Activated T-cell treated with anti-CD3 and anti-CD28 coated beads, Interleukin-2, amount 50 U/mL, for 24 hours (primary cell): ENCODE measurements around the gene CTSA.
A peak's percentile ranks its signal among the peaks of the same experiment; 100 is the strongest.

Source experiments
- DNase-seq: peaks from one replicate; pipeline ENCODE4 v3.0.0-alpha.2; 2020
- H3K27ac Mint-ChIP-seq: 2 replicates; pipeline ENCODE4 v1.8.0; 2020; ENCODE audit warnings: mild to moderate bottlenecking, mixed read lengths
- H3K27me3 Mint-ChIP-seq: 2 replicates; pipeline ENCODE4 v1.8.0; 2020; ENCODE audit warnings: mixed read lengths
- H3K36me3 Mint-ChIP-seq: 2 replicates; pipeline ENCODE4 v1.8.0; 2020; ENCODE audit warnings: low read depth, mixed read lengths
- H3K4me1 Mint-ChIP-seq: 2 replicates; pipeline ENCODE4 v1.8.0; 2020; ENCODE audit warnings: low read depth, mixed read lengths
- H3K4me3 Mint-ChIP-seq: 2 replicates; pipeline ENCODE4 v1.8.0; 2020; ENCODE audit warnings: mild to moderate bottlenecking, moderate library complexity, mixed read lengths
- H3K9me3 Mint-ChIP-seq: 2 replicates; pipeline ENCODE4 v1.8.0; 2020; ENCODE audit warnings: mixed read lengths

Gene CTSA

DNA sequence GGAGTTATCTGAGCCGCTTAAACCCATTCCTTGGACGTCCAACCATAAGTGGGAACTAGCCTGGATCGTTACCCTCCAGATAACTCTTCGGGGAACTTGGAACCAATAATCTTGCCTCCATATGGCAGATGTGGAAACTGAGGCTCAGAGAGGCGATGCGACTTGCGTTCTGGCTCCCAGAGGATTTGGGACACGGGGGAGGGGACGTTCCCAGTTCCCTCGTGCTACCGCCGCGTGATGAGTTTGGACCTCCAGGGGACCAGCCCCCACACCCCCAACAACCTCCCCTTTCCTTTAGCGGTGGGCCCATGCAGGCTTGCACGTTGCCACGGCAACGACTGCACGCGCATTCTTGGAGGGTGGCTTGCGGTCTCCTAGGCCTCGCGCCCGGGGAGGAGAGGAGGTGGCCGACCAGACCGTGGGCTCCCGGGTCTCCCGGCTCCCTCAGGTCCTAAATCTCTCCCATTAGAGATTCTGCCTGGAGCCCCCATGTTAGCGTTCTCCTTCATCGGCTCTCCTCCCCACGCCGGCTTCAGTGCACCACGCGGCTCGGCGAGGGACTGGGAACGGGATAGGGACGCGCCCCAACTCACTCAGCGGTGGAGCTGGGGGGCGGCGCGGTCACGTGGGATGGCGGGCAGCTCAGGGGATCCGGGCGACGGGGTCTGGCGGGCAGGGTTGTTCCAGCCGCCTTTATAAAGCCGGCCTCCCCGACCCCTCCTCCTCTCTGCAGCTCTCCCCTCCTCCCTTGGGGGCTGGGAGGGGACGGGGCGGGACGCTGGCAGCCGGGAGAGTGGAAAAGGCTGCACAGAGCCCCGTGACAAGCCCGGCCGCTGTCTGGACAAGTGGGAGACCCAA is 20.6 kb downstream of the CTSA start, which contains the start of gene PLTP:
Gene PLTP, minus strand, starts transcription at position 670 of the 858 bp plus-strand sequence. CDS start 703 bp downstream, outside the sequence.
- Mint-ChIP-seq H3K27me3 (peaks cover 33% of the 10 kb centered on the region), H3K36me3 (no peaks in the 10 kb centered on the region), H3K9me3 (no peaks in the 10 kb centered on the region), H3K27ac (peak within 1 kb of the TSS; percentile 83), H3K4me1 (peaks cover 22% of the 10 kb centered on the region), H3K4me3 (peak within 1 kb of the TSS; percentile 80)
- DNase-seq: peak; percentile 49

DNA sequence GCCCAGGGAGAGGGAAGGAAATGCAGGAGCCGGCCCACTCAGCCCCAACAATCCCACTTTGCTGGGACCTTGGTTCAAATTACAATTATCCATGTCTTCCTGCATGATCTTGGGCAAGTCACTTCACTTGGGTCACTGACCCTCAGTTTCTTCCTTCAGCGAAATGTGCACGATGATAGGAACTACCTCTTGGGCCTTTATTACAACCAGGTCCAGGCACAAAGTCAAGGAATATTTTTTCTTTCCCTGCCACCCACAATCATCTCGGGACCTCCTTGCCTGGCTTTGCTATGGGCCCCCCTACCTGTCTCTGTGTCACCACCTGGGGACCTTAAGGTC is 21.2 kb downstream of the CTSA start:
- Mint-ChIP-seq H3K4me3 (peak overlapping the region; percentile 80), H3K36me3 (no peaks in the 10 kb centered on the region), H3K4me1 (peaks cover 22% of the 10 kb centered on the region), H3K9me3 (no peaks in the 10 kb centered on the region), H3K27me3 (peaks cover 36% of the 10 kb centered on the region), H3K27ac (no peak overlapping the region)
- no peak for DNase-seq

DNA sequence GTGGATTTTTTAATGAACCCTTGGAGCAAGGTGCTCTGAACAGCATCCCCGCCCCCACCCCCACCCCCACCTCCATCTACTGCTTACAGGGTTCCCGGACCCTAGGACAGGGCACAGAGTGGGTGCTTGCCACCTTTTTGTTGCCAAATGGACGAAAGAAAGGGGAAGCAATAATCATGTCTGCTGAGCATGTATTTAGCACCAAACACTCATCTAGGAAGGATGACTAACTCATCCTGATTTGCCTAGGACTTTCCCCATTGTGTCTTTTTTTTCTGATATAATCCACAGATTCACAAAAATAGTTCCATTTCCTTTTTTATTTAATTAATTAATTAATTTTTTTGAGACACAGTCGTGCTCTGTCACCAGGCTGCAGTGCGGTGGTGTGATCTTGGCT is 22.0 kb downstream of the CTSA start:
- DNase-seq: no peak
- Mint-ChIP-seq H3K9me3 (no peaks in the 10 kb centered on the region), H3K27ac (no peak overlapping the region), H3K36me3 (no peaks in the 10 kb centered on the region), H3K27me3 (peaks cover 40% of the 10 kb centered on the region), H3K4me3 (no peak overlapping the region), H3K4me1 (peaks cover 22% of the 10 kb centered on the region)

DNA sequence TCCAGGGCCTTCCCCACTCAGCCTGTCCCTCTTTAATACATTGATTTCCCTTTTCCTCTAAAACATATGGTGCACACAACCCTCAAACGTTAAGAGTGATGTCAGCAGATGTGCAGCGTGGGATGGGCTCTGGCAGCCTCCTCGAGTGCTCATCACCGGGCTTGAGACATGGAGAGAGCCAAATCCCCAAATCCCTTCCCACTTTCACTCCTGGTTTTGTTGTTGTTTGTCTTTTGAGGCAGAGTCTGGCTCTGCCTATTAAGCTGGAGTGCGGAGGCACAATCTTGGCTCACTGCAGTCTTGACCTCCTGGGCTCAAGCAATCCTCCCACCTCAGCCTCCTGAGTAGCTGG is 26.6 kb downstream of the CTSA start:
- no peak overlapping the region for H3K27ac Mint-ChIP-seq
- H3K36me3 Mint-ChIP-seq: no peaks in the 10 kb centered on the region
- peaks cover 7% of the 10 kb centered on the region for H3K4me1 Mint-ChIP-seq
- H3K9me3 Mint-ChIP-seq: no peaks in the 10 kb centered on the region
- H3K4me3 Mint-ChIP-seq: no peak overlapping the region
- no peak for DNase-seq
- H3K27me3 Mint-ChIP-seq: peaks cover 36% of the 10 kb centered on the region

DNA sequence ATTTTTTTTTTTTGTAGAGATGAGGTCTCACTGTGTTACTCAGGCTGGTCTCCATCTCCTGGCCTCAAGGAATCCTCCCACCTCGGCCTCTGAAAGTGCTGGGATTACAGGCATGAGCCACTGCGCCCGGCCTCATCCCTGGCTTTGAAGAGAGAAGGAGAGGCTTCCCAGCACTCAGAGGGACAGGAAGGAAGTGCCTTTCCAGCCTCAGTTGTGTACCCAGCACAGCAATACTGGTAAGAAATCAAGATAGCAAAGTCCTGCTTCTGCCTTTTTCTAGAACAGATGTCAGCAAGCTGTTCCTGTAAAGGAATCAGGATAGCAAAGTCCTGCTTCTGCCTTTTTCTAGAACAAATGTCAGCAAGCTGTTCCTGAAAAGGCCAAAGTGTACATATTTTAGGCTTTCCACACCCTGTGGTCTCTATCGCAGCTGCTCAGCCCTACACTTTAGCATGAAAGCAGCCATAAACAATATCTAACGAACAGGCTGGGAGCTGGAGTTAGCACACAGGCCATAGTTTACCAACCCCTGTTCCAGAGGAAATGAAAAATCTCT is 27.1 kb downstream of the CTSA start:
- Mint-ChIP-seq H3K4me1 (peaks cover 5% of the 10 kb centered on the region), H3K27ac (no peak overlapping the region), H3K9me3 (no peaks in the 10 kb centered on the region), H3K4me3 (no peak overlapping the region), H3K27me3 (peaks cover 33% of the 10 kb centered on the region), H3K36me3 (no peaks in the 10 kb centered on the region)
- no peak for DNase-seq

DNA sequence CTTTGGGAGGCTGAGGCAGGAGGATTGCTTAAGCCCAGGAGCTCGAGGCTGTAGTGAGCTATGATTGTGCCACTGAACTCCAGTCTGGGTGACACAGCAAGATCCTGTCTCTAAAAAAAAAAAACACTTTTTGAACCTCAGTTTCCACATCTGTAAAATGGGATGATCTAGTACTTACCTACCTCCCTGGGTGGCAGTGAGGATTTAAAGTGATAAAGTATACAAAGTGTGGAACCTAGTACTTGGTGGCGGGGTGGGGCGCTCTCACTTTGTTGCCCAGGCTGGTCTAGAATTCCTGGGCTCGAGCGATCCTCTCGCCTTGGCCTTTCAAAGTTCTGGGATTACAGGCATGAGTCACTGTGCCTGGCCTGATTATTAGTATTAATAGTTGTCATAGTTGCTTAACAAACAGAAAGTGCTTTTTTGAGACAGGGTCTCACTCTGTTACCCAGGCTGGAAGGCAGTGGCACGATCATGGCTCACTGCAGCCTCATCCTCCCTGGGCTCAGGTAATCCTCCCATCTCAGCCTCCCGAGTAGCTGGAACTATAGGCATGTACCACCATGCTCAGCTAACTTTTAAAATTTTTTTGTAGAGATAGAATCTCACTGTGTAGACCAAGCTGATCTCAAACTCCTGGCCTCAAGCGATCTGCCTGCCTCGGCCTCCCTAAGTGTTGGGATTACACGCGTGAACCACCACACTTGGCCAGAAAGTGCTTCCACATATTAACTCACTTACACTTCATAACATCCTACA is 27.8 kb downstream of the CTSA start:
- Mint-ChIP-seq H3K27me3 (peaks cover 33% of the 10 kb centered on the region), H3K27ac (no peak overlapping the region), H3K4me1 (peaks cover 5% of the 10 kb centered on the region), H3K36me3 (no peaks in the 10 kb centered on the region), H3K9me3 (no peaks in the 10 kb centered on the region), H3K4me3 (no peak overlapping the region)
- no peak for DNase-seq

DNA sequence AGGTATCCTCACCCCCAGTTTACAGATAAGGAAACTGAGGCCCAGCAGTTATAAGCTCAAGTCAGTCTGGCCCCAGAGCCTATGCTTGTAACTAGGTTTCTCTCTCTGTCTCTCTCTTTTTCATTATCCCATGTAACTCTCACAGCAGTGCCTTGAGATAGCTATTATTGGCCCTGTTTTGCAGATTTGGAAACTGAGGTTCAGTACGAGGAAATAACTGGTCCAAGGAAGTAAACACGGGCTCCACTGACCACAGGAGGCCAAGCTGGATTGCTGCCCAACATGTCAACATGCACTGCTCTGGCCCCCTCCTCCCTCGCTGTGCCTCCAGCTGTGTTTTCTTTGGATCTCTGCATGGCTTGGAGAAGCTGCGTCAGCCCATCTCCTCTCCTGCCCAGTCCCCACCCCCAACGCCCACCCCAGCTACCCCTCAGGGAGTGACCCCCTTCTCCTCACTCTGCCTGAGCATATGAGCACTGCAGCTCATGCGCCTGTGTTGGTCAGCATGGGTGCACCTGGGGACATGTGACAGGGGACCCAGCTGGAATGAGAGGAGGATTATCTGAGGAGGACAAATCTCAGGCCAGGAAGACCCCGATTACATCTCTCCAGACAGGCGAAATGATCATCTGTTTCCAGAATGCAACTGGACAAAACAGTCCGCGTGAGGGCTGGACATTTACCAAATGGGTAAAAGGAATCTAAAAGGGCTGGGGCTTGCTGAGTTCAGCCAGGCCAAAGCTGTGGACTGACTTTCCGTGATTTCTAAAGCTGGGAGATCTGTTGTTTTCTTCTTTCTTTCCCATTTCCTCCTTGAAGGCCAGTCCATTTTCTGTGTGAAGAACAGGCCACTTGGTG is 28.6 kb downstream of the CTSA start:
- H3K4me3 Mint-ChIP-seq: no peak overlapping the region
- no peaks in the 10 kb centered on the region for H3K36me3 Mint-ChIP-seq
- no peak for DNase-seq
- no peak overlapping the region for H3K27ac Mint-ChIP-seq
- H3K4me1 Mint-ChIP-seq: peaks cover 5% of the 10 kb centered on the region
- H3K9me3 Mint-ChIP-seq: no peaks in the 10 kb centered on the region
- H3K27me3 Mint-ChIP-seq: peaks cover 24% of the 10 kb centered on the region

DNA sequence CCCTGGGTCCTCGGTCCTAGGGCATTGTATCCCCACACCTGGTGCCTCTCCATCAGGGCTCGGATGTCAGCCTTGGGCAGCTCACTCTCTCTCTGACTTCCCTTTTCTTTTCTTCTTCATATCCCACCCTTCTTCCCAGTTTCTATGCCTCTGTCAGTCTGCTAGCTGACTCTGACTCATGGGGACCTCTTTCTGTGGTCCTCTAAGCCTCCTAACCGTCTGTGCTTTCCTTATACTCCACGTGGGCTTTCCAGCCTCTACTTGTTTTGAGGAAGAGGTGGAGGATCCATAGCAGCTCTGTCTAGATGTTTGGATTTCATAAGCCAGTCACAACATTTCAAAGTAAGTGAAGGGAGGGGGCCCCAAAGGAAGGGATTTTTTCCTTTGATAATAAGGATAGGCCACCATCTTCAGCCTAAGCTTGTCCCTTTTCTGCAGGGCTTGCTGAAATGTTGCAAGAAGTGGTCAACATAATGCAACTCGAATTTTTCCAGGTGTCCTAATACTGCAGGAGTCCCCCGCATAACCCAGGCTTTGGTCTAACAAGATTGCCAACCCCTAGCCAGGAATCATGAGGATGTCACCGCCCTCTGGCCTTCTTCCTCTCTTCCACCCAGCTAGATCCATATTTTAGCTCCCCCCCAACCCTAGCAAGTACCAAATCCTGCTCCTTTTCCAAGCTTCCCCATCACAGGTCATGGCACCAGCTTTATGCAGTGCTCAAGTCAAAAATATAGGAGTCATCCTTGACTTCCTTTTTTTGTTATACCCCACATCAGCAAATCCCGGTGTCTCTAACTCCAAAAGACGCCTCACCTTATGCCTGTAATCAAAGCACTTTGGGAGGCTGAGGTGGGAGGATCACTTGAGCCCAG is 29.6 kb downstream of the CTSA start:
- H3K9me3 Mint-ChIP-seq: no peaks in the 10 kb centered on the region
- peaks cover 5% of the 10 kb centered on the region for H3K4me1 Mint-ChIP-seq
- no peak overlapping the region for H3K27ac Mint-ChIP-seq
- no peaks in the 10 kb centered on the region for H3K36me3 Mint-ChIP-seq
- no peak for DNase-seq
- peaks cover 22% of the 10 kb centered on the region for H3K27me3 Mint-ChIP-seq
- H3K4me3 Mint-ChIP-seq: no peak overlapping the region

DNA sequence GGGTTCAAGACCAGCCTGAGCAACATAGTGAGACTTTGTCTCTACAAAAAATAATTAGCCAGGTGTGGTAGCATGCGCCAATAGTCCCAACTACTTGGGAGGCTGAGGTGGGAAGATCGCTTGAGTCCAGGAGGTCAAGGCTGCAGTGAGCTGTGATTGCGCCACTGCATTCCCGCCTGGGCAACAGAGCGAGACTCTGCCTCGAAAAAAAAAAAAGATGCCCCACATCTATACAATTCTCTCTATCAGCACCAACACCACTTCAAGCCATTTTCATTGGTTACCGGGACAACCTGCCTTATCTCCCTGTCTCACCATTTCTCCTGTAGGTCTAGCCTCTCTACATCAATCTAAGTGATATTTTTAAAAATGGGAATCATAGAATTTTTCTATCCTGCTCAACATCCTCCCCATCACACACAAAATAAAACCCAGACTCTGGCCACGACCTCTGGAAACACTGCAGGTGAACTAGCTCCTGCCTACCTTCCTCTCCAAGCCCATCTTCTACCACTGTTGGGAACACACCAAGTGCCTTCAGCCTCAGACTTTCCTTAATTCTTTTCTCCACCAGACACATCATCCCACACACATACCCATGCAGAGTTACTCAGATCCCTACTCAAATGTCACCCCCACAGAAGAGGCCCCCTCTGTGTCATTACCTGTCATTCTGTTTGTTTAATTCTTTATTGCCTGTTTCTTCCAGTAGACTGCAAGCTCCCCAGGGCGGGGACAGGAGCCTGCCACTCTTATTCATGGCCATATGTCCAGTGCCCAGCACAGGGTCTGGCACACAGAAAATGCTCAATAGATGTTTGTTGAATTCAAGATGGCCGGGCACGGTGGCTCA is 30.4 kb downstream of the CTSA start:
- no peaks in the 10 kb centered on the region for H3K36me3 Mint-ChIP-seq
- no peak overlapping the region for H3K4me3 Mint-ChIP-seq
- peaks cover 5% of the 10 kb centered on the region for H3K4me1 Mint-ChIP-seq
- no peak for DNase-seq
- H3K27me3 Mint-ChIP-seq: peaks cover 13% of the 10 kb centered on the region
- no peak overlapping the region for H3K27ac Mint-ChIP-seq
- no peaks in the 10 kb centered on the region for H3K9me3 Mint-ChIP-seq

DNA sequence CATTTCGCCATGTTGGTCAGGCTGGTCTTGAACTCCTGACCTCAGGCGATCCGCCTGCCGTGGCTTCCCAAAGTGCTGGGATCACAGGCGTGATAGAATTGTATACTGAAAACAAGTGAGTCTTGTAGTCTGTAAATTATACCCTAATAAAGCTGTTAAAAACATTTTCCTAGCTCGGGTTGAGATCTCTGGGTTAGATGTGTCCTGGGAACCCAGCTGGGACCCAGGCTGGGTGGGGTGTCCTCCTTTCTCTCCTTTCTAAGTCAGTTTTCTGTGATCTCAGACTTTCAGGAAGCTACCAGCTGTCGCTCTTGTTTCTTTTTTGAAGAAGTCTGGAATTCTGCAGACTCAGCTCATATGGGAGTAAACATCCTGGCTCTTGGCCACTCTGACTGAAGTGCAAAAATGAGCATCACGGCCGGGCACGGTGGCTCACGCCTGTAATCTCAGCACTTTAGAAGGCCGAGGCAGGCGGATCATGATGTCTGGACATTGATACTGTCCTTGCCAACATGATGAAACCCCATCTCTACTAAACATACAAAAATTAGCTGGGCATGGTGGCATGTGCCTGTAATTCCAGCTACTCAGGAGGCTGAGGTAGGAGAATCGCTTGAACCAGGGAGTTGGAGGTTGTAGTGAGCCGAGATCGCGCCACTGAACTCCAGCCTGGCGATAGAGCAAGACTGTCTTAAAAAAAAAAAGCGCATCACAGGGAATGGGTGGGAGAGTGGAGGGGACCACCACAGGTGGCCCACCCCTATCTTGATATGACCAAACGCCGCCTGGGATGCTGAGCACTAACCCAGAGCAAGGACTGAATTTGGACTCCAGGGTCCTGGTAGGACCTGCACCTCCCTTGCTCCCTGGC is 33.5 kb downstream of the CTSA start:
- Mint-ChIP-seq H3K27ac (no peak overlapping the region), H3K4me3 (no peak overlapping the region), H3K36me3 (no peaks in the 10 kb centered on the region)

DNA sequence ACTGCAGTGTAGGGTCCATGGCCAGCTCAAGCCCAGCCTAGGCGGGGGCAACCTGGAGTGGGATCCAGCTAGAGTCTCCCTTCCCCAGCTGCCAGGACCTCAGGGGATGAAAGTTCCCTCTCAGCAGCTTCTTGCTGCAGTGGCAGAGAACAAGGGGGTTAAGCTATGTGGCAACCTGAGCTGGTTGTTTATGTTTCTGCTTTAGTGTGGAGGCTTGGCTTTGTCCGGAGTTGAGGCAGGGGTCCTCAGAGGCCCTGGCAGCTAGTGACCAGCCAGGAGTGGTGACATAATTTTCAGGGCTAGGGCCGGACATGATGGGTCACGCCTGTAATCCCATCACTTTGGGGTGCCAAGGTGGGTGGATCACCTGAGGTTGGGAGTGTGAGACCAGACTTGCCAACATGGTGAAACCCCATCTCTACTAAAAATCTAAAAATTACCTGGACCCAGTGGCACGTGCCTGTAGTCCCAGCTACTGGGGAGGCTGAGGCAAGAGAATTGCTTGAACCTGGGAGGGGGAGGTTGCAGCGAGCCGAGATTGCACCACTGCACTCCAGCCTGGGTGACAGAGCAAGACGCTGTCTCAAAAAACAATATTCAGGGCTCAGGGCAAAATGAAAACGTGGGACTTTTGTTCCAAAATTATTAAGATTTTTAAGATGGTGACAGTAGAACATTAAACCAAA is 34.8 kb downstream of the CTSA start:
- Mint-ChIP-seq H3K4me3 (no peak overlapping the region), H3K27me3 (no peaks in the 10 kb centered on the region), H3K4me1 (peaks cover 7% of the 10 kb centered on the region), H3K9me3 (no peaks in the 10 kb centered on the region), H3K27ac (no peak overlapping the region), H3K36me3 (no peaks in the 10 kb centered on the region)
- no peak for DNase-seq

More for the DNA sequence above, 33.5 kb downstream of the CTSA start:
- Mint-ChIP-seq H3K4me1 (peaks cover 7% of the 10 kb centered on the region), H3K9me3 (no peaks in the 10 kb centered on the region), H3K27me3 (peaks cover 5% of the 10 kb centered on the region)
- no peak for DNase-seq

DNA sequence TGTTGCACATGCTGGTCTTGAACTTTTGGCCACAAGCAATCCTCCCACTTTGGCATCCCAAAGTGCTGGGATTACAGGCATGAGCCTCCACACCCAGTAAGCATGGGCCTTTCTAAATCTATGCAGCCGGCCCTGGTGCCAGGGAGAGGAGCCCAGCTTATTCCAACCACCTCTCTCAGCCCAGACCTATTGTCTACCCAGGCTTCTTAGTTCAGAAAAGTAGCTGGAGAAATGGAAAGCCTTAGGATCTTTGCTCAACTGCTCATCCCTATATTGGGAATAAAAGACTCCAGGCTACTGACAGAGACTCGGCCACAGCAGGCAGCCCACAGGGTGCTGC is 35.6 kb downstream of the CTSA start:
- Mint-ChIP-seq H3K27me3 (no peaks in the 10 kb centered on the region), H3K4me3 (no peak overlapping the region), H3K36me3 (no peaks in the 10 kb centered on the region), H3K27ac (no peak overlapping the region), H3K9me3 (no peaks in the 10 kb centered on the region), H3K4me1 (peaks cover 4% of the 10 kb centered on the region)
- no peak for DNase-seq
